NCI-H2196 (cell line): ENCODE data around the gene IDI2.
"Not testable (repeated sequence)": the region's sequence is repeated elsewhere in the genome, so short reads cannot be mapped to it uniquely, and the experiment has no call there.

Source experiments
- DNase-seq: peaks from one replicate; lab custom pipeline; 2025; ENCODE audit not compliant: unreplicated experiment; lab: John Stamatoyannopoulos, UW

The IDI2 gene

GRCh38 chr10:1009947-1010346 lies 15.7 kb downstream of the IDI2 start:
- not testable (repeated sequence) for DNase-seq

- DNase-seq: no peak
These were observed 16.6 kb downstream of the IDI2 start for GRCh38 chr10:1009071-1009494.

- no peak for DNase-seq
These were observed 18.1 kb downstream of the IDI2 start for GRCh38 chr10:1007583-1007982.

GRCh38 chr10:1006573-1006972 lies 19.1 kb downstream of the IDI2 start:
- DNase-seq: no peak

DNA sequence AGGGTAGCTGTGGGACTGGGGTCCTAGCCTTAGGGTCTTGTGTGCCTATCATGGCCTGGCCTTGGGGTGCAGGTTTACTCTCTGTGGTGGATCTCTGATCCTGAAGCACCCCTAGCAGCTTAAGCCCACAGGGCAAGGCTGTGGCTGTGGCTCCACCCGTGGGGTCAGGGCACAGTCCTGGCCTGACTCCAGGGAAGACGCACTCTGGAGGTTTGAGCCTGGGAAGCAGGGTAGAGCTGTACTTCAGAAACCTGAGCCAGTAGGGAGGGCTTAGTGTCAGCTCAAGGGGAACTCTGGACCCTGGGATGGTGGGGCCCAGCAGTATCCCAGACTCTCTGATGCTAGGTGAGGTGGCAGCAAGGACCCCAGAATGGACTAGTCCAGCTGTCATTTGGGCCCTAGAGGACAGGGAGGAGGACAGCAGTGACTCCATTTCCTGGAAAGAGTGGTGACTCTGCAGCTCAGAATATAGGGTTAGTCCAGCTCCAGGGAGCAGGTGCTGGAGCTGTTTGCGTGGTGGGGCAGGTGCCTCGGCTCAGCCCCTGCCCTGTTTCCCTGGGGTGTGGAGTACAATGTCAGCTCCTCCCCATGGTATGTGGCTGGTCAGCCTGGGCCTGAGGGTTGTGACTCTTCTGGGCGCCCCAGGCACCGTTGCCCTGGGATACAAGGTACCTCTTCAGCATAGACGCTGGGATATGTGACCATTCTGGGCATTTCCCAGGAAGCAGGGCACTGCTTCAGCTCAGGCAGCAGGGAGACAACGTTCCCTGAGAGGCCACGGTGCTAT lies 21.6 kb downstream of the IDI2 start:
- DNase-seq: no peak

DNA sequence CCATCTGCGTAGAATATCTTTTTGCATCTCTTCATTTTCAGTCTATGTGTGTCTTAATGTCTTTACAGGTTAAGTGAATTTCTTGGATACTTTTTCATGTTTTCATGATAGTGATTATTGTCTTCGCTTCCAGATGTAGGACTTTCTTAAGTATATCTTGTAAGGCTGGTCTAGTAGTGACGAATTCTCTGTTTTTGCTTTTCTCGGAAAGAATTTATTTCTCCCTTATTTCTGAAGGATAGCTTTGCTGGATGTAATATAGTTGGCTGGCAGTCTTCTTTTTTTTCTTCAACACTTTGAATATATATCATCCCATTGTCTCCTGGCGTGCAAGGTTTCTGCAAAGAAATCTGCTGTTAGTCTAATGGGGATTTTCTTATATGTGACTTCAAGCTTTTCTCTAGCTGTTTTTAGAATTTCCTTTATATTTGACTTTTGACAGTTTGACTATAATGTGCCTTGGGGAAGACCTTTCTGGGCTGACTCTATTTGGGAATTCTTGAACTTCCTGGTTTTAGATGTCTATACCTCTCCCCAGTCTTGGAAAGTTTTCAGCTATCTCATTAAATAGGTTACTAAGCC lies 23.1 kb downstream of the IDI2 start:
- DNase-seq: no peak

DNA sequence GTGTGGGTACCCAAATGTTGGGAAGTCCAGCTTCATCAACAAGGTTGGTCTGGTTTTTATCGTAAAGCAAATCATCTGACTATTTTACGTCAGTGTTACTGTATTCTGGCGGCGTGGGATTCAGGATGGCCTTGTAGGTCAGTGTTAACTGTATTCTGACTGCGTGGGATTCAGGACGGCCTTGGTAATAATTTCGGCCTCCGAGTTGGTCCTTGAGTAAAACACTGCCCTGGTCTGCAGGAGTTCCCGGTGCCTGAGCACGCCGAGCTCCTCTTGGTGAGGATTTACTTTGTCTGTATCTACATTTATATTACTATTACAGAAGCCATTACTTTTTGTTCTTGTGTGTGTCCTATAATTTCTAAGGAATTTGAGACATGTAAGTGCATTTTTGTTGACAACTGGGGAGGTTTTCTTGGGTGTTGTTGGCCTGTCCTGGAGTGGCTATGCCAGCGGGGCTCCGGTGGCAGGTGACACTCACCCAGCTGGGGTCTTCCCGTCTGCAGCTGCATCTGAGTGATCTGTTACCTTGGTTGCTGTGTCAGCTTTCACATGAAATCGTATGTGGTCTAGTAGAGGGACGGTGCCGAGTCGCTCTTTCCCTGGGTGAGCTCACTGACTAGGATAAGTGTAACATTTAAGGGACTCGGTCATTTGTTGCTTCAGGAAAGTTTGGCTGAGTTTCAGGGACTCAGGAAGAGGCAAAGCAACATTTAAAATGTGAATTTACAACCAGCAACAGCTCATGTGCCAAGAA lies 28.2 kb downstream of the IDI2 start:
- no peak for DNase-seq

DNA sequence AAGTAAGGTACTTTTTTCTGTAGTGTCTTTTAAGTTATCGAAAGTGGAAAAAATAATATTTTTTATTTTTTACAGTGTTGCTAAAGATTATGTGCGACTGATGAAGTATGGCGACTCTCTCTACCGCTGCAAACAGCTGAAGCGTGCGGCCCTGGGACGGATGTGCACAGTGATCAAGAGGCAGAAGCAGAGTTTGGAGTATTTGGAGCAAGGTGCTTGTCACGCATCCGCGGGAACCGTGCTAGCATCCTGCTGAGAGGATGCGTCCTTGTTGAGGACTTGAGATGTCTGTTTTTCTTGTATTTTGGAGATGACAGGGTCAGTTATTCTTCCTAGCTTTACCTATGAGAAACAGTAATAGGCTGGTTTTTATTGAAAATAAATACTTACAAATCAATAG lies 29.6 kb downstream of the IDI2 start:
- no peak for DNase-seq

DNA sequence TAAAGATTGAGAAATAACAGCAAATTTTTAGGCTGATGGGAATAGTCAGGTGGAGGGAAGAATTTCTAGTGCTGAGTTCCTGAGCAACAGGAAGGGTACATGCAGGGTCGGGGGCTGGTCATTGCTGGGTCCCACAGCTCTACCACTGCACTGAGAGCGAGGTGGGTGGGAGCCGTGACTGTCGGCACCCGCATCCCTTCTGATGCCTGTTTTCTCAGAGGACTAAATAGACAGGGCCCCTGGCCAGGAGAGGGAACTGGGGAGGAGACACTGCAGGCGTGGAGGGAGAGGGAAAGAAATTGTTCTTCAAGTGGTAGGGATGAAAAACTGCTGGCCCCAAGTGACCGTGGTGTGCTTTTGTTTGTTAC lies 30.1 kb downstream of the IDI2 start:
- no peak for DNase-seq

DNA sequence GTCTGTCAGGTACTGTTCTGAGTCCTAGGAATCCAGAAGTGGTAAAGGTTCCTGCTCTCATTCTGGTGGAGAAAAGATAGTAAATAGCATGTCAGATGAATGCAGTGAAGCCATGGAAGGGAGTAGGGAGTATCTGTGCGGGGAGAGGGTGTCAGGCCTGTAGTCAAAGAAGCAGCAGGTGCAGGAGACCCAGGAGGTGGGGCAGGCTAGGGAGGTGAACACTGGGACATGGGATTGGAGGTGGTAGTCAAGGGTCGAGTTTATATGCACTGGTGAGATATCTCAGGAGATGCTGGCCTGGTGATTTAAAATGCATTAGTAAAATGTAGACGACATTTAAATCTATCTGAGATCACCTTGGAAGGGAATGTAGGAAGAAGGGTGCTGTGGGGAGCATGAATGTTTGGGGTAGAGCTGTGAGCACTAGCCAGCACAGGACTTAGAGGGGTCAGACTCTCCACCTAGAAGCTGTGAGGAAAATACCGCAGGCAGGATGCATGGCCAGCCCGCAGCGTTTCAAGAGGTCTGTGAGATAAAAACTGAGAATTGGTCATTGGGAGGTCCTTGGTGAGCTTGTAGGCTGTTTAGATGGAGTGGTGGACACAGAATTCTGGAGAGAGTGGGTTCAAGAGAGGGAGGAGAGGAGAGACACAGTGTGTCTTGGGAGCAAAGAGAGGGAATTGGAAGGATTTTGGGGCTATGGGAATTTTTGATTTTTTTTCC lies 30.7 kb downstream of the IDI2 start:
- no peak for DNase-seq

GRCh38 chr10:992871-993270 lies 32.8 kb downstream of the IDI2 start:
- no peak for DNase-seq

- no peak for DNase-seq
These were observed 33.2 kb downstream of the IDI2 start for GRCh38 chr10:992467-992866.

DNA sequence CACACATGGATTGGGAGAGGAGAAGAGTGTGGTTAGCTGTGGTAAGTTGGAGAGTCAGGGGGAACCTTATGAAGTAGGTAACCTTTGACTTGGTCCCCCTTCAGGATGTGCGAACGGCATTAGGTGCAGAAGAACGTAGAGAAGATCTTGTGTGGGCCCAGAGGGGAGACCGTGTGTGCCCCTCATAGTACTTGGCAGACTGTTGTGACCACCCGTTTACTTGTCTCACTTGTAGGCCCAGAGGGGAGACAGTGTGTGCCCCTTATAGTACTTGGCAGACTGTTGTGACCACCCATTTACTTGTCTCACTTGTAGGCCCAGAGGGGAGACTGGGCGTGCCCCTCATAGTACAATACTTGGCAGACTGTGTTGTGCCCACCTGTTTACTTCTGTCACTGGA lies 34.9 kb downstream of the IDI2 start:
- DNase-seq: no peak

GRCh38 chr10:988667-989545 lies 36.8 kb downstream of the IDI2 start:
- no peak for DNase-seq

DNA sequence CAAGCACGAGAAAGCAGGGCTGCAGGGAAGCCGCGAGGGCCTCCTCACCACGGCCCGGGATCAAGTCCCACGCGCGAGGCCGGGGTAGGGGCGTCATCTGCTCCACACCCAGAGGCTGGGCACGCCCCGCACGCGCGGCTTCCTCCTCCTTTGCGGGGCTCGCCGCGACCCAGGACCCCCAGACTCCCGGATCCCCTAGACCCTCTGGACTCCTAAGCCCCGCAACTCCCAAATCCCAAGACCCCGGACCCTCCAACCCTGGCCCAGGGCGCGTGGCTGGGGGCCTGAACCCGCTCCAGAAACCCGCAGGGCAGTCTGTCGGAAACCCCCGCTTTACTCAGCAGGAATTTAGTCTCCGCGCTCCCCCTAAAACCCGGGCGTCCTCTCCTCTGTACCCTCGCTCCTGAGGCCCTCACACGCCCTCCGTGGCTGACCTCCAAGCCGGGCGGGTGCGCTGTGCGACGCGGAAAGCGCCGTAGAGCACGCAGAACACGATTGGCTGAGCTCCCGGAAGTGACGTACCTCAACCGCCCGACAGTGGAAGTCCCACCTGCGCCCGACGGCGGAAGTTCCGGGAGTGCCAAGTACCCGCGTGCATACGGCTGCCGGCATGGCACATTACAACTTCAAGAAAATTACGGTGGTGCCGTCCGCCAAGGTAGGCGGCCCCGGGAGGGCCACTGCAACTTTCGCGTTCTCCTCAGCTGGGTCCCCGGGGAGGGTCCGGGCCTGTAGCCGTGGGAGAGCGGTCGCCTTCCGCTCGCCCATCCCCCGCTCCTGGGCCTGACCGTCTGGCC lies 37.6 kb downstream of the IDI2 start, which contains the start of gene GTPBP4:
Gene GTPBP4 (plus strand): TSS at position 565 of the 797 bp plus-strand sequence. CDS start 46 bp downstream, at position 611.
- peak; percentile 90 for DNase-seq

DNA sequence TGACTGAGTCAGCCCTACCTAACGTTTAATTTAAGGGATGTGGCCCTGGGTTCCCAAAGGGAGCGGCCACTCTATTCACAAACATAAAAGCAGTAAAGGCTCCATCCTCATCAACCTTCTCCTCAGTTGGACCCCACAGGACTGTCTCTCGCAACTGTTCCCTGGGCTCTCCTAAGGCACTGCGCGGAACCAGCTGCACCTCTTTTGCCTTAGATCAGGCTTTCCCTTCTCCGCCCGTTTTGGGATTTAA lies 38.1 kb downstream of the IDI2 start:
- DNase-seq: no peak

- DNase-seq: no peak
These were observed 38.6 kb downstream of the IDI2 start for GRCh38 chr10:986881-987619.

- peak; percentile 55 for DNase-seq
These were observed 39.4 kb downstream of the IDI2 start for GRCh38 chr10:986137-986825.

DNA sequence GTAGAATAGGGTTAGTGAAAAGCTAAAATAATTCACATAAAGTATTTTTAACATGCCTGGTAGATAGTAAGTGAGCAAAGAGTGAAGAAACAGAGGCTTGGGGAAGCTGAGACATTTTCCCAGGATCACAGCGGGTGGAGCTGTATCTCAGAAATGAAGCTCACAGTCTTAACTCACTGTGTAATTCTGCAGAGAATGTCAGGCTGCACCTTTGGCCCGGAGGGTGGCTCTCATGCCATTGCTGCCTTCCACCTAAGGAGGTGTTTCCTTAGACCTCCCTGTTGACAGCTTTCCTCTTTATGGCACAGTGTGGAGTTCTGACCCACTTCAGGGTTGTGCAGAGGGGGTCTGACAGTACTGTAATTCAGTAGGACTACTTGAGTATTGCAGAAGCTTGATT lies 40.3 kb downstream of the IDI2 start:
- no peak for DNase-seq
